ENCODE results near the gene OIT3.
A peak's percentile ranks its signal among the peaks of the same experiment; 100 is the strongest.
"Not testable (repeated sequence)": the region's sequence is repeated elsewhere in the genome, so short reads cannot be mapped to it uniquely, and the experiment has no call there.

Gene OIT3

DNA sequence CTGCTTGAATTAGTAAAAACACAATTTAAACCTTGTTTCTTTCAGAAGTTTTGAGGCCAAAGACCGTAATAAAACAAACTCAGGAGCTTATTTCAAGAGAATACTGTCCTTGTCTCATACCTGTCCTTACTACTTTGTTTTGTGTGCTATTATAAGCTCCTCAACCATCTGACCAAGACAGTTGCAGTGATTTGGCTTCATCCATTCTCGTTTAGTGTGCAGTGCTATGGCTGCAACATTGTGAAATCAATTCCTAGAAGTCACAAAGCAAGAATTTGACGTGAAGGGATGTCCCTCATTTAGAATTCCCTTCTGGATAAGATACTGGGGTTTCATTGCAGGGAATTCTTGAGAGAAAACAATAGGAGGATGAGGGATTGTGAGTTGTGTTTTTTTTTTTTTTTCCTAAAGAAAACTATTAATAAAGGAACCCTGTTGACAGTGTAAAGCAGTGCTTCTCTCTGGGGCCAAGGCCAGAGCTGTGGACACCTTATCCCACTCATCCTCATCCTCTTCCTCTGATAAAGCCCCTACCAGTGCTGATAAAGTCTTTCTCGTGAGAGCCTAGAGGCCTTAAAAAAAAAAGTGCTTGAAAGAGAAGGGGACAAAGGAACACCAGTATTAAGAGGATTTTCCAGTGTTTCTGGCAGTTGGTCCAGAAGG, at the start of gene OIT3:
OIT3 (plus strand) TSS at position 604 of the 663 bp plus-strand sequence. CDS start 60 bp downstream, outside the sequence.
- no peak for DNase-seq

DNA sequence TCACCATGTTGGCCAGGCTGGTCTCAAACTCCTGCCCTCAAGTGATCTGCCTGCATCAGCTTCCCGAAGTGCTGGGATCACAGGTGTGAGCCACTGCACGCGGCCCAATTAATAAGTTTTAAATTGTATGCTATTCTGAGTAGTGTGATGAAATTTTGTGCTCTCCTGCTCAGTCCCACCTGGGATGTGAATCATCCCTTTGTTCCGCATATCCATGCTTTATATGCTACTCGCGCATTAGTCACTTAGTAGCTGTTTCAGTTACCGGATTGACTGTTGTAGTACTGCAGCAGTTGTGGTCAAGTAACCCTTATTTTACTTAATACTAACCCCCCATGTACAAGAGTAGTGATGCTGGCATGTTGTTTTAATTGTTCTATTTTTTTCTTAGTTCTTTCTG, 47.3 kb upstream of the OIT3 start:
- DNase-seq, result no peak

DNA sequence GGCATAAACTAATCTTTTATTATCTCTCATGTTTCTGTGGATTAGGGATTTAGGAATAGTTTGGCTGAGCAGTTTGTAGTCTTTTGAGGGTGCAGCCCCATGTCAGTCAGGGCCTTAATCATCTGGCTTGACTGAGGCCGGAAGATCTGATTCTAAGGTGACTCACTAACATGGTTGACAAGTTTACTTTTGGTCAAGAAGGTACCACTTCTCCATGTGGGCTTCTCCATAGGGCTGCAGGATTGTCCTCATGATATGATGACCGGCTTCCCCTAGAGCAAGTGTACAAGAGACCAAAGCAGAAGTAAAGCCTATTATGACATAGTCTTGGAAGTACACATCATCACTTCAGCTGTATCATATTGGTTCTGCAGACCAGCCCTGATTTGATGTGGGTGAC, 45.9 kb upstream of the OIT3 start:
- no peak for DNase-seq

DNA sequence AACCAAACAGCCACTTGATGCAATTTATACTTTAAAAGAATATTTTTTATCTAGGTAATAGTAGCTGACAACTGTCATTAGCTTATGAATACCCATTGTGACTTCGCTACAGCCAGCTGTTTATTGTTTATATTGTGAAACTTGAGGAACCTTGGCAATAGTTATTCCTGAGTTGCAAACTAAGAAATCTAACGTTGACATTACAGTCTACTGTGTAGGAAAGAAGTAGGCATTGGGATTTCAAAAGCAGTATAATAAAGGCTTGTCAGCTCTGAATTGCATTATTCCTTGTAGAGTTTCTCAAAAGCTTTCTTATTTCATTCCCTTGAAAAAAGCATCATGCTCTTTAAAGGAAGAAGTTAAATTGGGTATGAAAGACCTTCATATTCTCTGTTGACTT, 42.7 kb upstream of the OIT3 start:
- DNase-seq, result no peak

DNA sequence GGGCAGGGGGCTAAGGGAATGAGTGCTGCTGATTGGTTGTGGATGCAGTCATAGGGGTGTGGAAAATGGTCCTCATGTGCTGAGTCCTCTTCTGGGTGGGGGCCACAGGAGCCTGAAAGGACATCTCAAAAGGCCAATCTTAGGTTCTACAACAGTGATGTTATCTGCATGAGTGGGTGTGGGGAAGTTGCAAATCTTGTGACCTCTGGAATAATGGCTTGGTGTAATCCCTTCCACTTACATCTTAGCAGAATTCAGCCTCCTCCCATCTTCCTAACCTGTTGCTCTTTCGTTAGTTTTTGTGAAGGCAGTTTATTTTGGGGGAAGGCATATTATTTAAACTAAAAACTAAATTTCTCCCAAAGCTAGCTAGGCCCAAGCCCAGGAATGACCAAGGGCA, 42.0 kb upstream of the OIT3 start:
- DNase-seq, result no peak

DNA sequence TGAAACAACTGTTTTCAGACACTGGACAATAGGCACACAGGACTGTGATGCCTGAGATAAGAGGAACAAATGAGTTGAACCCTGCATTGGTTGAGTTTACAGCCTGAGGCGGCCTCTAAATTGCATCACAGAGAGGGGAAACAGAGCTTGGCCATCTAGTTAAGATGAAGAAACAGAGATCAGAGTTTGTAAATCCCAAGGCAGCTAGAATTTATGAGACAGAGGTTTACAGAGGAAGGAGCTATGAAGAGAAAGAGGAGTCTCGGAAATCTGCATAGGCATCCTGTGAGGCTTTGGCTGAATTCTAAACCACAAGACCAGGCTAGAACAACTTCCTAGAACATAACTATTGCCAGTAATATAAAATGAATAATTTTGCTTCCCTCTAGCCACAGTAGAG, 41.0 kb upstream of the OIT3 start:
- peak; percentile 7 for DNase-seq

DNA sequence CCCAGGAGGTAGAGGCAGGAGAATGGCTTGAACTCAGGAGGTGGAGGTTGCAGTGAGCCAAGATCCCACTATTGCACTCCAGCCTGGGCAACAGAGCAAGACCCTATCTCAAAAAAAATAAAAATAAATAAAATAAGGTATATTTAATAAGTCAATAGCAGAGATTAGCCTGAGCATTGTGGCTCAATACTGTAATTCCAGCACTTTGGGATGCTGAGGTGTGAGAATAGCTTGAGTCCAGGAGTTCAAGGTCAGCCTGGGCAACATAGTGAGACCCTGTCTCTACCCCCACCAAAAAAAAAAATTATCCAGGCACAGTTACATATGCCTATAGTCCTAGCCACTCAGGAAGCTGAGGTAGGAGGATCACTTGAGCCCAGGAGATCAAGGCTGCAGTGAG, 38.4 kb upstream of the OIT3 start:
- no peak for DNase-seq

DNA sequence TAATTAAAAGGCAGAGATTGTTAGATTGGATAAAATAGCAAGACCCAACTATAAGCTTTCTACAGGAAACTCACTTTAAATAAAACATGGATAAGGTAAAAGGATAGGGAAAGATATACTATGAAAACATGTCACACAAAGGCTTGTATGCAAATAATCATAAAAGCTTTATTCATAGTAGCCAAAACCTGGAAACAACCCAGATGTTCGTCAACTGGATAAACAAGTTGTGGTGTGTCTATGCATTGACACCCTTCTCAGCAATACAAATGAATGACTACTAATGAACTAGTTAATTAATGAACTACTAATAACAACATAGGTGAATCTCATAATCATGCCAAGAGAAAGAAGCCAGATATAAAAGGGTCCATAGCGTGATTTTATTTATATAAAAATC, 37.7 kb upstream of the OIT3 start:
- DNase-seq, result no peak

DNA sequence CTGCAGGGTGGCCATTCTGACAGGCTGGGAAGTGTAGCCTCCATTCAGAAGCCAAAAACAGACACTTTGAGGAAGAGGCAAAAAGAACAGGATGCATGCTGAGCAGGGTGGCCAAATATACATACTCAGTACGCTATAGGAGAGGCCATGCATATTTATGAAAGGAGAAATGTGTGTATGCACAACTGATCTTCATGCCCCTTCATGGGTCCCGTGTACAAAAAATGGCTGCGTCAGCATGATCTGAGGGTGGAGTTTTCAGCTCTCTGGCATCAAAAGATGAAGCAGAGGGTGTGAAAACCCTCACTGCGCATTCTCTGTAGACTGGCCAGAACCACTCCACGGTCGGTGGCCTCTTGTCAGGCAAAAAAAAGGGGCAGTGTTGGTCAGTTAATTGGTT, 35.5 kb upstream of the OIT3 start:
- no peak for DNase-seq

DNA sequence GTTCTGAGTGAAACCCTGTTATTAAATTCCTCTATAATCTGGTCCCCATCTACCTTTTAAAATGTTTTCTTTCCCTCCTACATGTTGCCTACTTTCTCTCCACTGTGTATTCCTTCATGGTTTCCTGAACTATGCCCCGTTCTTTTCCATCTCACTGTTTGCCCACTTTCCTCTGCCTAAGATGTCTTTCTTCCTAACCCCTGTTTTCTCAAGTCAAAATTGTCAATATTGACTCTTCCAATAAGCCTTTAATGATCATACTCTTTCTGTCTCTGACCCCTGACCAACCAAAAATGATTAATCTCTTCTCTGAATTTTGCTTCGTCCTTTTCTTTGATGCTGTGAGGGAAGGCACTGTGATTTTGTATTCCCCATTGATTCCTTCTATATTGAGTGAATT, 30.6 kb upstream of the OIT3 start:
- DNase-seq, result no peak

DNA sequence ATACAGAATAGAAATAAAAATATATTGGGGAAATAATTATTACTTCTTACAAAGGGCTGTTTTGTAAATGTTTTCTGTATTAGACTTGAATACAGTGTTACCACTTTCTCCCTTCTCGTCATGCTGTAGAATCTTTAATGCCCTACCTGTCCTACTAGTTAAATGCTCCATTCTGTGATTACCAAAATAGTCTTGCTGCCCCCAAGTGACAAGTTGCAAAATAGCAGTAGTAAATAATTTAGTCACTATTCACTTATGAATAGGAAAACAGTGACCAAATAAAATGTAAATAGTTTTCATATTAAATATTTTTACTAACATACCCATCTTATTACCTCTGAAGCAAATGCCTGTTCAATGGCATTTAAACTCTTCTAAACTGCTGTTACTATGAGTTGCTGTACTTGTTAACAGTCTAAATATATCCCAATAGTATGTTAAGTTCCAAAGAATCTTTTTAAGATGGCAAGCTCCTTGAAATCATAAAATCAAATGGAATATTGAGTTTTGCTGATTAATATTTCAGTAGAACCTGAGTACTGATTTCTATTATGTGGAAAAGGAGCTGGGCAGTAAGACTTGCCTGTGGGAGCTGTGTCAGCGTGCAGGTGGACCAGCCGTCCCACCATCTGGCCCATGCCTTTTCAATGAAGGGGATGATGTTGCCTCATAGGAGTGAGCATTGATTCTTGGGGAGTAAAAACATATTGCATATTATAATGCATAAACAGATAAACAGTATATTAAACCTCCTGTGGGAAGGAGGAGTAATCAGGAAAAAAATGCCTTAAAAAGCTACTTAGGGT, 18.1 kb upstream of the OIT3 start:
- DNase-seq, result peak; percentile 16

DNA sequence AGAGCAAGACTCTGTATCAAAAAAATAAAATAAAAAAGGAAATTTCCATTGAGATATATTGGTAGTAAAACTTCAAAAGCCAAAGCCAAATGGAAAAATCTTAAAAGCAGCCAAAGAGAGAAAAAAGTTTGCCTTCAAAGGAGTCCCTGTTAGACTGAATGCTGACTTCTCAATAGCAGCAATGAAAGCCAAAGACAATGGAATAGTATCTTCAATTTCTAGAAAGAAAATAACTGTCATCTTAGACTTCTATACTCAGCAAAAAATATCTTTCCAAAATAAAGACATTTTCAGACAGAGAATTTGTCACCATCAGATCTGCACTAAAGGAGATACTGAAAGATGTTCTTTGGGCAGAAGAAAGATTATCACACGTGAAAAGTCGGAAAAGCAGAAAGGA, 14.3 kb upstream of the OIT3 start:
- DNase-seq, result no peak

DNA sequence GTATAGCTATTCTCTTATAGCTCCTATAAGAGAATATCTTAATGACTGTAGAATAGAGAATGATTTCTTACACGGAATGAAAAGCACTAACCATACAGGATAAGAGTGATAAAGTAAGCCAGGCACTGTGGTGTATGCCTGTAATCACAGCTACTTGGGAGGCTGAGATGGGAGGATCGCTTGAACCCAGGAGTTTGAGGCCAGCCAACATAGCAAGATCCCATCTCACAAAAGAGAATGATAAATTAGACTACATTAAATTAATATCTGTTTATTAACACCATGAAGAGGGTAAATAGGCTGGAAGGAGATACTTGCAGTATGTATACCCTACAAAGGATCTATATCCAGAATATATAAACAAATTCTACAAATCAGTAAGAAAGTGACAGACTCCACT, 12.2 kb upstream of the OIT3 start:
- no peak for DNase-seq

DNA sequence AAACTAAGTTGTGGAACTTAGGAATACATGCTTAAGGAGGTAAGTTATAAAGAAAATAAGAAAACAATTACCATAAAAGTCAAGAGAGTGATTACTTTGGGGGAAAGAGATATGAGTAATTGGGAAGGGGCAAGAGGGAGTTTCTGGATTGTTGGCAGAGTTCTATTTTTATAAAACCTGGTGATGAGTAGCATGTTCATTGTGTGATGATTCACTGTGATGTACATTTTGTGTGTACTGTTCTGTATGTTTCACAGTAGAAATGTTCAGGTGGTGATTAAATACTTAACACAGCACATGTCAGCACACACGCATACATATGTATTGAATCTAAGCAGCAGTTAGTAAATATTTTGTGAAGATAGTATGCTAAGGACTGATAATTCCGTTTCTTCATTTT, 9.7 kb upstream of the OIT3 start:
- DNase-seq, result no peak

DNA sequence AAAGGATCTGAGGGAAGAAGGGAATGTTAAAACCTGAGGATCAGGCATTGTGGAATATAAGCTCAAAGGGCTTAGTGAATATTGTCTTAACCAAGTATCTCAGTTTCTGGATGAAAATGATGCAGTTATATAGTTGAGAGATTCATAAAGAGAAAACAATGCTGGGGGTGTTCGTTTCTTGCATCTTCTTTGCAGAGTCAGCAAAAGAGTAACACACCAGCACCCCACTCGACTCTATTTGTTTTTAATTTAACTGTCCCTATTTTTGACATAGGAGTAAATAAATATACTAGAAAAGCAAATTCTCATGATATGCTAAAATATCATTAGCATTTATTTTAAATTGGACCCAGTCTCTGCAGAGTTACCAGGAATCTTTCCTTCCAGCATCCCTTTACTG, 7.6 kb upstream of the OIT3 start:
- no peak for DNase-seq

DNA sequence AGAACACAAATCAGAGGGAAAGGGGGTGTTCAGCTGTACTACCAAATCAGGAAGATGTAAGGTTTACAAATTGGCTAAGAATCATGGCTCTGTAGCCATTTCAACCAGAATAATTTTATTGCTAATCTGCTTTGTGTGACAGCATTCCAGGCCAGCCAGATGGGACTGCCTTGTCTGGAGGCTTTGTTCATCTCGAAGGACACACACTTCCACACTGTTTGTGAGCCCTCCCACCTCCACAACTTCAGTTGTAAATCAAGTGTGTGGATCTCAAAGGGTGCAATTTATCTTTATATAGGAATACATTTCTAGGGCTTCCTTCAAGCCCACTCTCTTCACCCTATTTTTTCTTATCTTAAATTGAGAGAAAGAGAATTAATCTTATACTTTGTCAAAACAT, 6.9 kb upstream of the OIT3 start:
- DNase-seq, result no peak

DNA sequence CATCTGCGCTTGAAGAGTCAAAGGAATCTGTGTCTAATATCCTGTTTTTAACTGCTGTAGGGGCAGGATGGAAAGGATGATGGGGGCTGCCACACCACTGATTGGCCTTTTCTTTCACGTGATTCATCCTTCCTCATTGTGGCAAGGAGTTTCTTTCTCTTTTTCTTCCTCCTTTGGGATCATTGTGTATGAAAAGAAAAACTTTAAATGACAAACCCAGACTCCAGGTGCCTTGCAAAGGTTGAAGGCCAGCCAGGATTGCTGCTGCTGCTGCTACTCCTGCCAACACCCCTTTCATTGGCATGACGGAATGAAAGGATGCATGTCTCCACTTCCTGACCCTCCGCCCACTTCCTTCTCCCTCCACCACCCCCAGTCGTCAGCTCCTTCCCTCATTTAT, 6.5 kb upstream of the OIT3 start:
- no peak for DNase-seq

DNA sequence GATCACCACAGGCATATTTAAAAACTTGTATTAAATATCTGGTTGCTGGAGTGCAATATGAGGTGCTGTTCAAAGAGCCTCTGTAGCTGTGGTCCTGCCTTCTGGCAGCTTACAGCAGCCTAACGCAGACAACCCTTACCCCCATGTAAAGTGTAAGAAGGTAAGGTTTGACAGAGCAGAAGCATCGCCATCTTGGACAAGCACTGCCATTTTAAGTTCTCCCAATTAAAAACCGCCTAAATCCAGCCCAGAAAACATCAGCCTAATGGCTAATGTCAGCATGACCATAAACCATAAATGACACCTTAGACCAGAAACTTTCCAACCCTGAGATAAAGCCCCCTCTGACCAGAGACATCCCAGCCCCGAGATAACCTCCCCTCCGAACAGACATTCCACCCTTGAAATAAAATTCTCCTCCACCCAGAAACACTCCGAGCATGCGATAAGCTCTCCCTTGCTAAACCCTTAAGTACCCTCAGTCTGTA, 5.3 kb upstream of the OIT3 start:
- DNase-seq, result no peak

DNA sequence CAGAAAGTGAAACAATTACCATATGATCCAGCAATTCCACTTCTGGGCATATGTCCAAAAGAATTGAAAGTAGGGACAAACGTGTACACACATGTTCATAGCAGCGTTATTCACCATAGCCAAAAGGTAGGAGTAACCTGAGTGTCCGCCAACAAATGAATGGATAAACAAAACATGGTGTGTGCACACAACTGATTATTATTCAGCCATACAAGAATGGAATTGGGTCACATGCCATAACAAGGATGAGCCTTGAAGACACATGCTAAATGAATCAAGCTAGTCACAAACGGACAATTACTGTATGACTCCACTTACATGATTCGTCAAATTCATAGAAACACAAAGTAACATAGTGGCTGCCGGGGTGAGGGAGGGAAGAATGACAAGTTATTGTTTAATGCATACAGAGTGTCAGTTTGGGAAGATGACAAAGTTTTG, 4.1 kb upstream of the OIT3 start:
- DNase-seq, result no peak

DNA sequence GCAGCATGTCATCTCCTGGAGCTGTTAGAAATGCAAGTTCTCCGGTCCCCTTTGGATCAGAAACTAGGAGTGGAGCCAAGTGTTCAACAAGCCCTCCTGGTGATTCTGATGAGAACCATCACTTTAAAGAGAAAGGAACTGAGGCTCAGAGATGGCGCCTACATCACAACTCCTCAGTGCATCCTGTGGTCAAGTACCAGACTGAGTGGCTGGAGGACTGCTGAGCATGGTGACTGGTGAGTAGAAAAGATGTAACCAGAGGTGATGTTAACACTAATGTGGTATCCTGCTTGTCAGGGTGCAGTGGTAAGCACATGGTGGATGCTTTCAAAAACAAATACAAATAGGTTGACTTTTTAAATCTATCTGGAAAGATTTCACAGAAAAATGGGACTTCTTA, 3.5 kb upstream of the OIT3 start:
- DNase-seq, result no peak

DNA sequence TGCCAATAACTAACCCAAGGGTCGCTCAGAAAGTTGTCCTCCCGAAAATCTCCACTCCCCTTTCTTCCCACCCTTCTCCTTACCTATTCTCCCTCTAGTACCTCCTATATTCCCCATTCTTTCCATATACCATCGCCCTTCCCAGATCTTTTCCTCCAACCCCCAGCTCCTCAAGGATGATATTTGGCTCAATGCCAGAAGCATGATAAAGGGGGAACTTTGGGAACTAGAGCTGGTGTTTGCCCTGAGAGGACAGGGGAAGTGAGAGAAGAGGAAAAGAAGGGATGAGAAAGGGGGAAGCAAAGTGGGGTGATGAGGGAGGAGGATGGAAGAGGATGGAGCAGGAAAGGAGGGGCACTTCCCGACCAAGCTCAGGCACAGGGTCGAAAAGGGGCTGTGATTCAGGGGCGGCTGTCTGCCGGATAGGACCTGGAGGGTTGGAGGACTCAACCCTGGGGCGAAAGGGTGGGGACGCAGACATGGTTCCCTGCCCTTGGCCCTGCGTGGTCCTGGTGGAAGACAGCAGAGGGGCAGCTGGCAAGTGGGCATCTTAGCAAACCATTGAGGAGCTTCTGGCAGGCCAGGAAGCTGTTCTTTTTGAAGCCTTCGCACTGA, 1.8 kb downstream of the OIT3 start:
- no peak for DNase-seq

DNA sequence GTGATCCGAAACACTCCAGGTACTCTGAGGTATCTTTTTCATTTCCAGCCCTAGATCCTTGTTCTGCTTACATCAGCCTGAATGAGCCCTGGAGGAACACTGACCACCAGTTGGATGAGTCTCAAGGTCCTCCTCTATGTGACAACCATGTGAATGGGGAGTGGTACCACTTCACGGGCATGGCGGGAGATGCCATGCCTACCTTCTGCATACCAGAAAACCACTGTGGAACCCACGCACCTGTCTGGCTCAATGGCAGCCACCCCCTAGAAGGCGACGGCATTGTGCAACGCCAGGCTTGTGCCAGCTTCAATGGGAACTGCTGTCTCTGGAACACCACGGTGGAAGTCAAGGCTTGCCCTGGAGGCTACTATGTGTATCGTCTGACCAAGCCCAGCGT, 5.1 kb downstream of the OIT3 start:
- no peak for DNase-seq

DNA sequence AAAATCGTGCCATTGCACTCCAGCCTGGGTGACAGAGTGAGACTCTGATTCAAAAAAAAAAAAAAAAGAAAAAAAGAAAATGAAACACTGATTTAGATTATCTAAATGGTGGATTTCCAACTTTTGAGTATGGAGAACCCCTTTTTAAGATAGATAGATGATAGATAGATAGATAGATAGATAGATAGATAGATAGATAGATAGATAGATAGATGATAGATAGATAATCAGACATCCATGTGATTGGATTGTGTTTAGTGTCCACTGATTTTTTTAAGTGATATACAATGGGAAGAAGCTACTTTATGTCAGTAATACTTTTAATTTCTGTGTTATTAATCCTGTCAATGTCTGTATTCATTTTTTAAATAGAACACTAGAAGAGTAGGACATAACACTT, 6.0 kb downstream of the OIT3 start:
- DNase-seq, result no peak

DNA sequence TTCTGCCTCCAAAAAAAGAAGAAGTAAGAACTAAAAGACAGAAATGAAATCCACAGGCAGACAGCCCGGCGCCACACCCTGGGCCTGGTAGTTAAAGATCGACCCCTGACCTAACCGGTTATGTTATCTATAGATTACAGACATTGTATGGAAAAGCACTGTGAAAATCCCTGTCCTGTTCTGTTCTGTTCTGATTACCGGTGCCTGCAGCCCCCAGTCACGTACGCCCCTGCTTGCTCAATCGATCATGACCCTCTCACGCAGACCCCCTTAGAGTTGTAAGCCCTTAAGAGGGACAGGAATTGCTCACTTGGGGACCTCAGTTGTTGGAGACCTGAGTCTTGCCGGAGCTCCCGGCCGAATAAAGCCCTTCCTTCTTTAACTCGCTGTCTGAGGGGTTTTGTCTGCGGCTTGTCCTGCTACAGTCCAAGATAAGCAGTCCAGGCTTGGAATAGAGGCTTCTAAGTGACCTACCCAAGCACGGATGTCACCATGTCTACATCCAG, 10.5 kb downstream of the OIT3 start:
- not testable (repeated sequence) for DNase-seq

All from KG1 (cell line).